Activated CD4-positive, alpha-beta T cell treated with anti-CD3 and anti-CD28 coated beads, Interleukin-2, amount 10 ng/mL, durations not matched to agents 24 days and 14 days (primary cell): ENCODE measurements around the gene STMN3. TPM values are rescaled to one million over a fixed set of nuclear protein-coding genes. Genes with fewer than 3 reads are reported as not detected.
A peak's percentile ranks its signal among the peaks of the same experiment; 100 is the strongest.
"Not testable (repeated sequence)": the region's sequence is repeated elsewhere in the genome, so short reads cannot be mapped to it uniquely, and the experiment has no call there.

Experiments
- DNase-seq: peaks from one replicate; pipeline ENCODE4 v3.0.0; 2022
- H3K27ac Mint-ChIP-seq: one replicate; pipeline ENCODE4 v1.8.0; 2022; ENCODE audit warnings: mild to moderate bottlenecking, mixed read lengths
- H3K27me3 Mint-ChIP-seq: one replicate; pipeline ENCODE4 v1.8.0; 2022; ENCODE audit warnings: mixed read lengths
- H3K36me3 Mint-ChIP-seq: one replicate; pipeline ENCODE4 v1.8.0; 2022; ENCODE audit warnings: low read depth, mild to moderate bottlenecking, mixed read lengths
- H3K4me1 Mint-ChIP-seq: one replicate; pipeline ENCODE4 v1.8.0; 2021; ENCODE audit warnings: mixed read lengths
- H3K4me3 Mint-ChIP-seq: one replicate; pipeline ENCODE4 v1.8.0; 2022; ENCODE audit warnings: mild to moderate bottlenecking, moderate library complexity, mixed read lengths
- H3K9me3 Mint-ChIP-seq: one replicate; pipeline ENCODE4 v1.8.0; 2021; ENCODE audit warnings: mixed read lengths
- intact Hi-C: fragments of 100-400 bp; cut with micrococcal nuclease; formaldehyde crosslinking; loops from one replicate; pipeline ENCODE4 v1.15.1; 2023
- total RNA-seq: library from RNA; stranded (reverse); gene quantifications from 2 replicates; pipeline ENCODE4 v1.2.3, GENCODE V29; 2022

Gene STMN3
- total RNA-seq, 1 donor from 2014 or later, result 10.7 TPM

DNA sequence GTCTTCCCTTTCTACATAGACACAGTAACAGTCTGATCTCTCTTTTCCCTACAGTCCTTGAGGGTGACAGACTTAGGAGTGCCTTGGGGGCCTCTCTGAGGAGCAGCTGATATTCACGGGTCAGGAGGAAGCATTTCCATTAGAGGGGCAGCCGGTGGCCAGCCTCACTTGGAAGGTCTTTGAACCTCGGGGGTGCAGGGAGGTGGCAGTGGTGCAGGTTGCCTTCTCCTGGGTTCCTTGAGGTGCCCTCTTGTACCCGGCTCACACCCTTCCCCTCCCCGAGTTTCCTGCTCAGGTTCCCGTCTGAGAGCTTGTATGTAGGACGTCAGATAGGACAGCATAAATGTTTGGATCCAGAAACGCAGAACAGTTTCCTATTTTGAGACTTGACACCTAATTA lies 7.4 kb upstream of the STMN3 start:
- Mint-ChIP-seq H3K27ac (no peak overlapping the region), H3K36me3 (peaks cover 9% of the 10 kb centered on the region), H3K27me3 (no peaks in the 10 kb centered on the region), H3K9me3 (no peaks in the 10 kb centered on the region), H3K4me1 (peaks cover 22% of the 10 kb centered on the region), H3K4me3 (peak overlapping the region; percentile 8)
- intact Hi-C loops, result no loop called here
- DNase-seq, result no peak

DNA sequence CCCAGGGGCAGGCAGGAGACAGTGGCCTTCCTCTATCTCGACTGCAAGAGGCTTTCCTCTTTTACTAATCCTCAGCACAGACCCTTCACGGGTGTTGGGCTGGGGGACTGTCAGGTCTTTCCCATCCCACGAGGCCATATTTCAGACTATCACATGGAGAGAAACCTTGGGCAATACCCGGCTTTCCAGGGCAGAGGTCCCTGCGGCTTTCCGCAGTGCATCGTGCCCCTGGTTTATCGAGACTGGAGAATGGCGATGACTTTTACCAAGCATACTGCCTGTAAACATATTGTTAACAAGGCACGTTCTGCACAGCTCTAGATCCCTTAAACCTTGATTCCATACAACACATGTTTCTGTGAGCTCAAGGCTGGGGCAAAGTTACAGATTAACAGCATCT lies 7.0 kb upstream of the STMN3 start:
- H3K27me3 Mint-ChIP-seq, H3K36me3 Mint-ChIP-seq, DNase-seq, H3K9me3 Mint-ChIP-seq, H3K27ac Mint-ChIP-seq, intact Hi-C loops: not testable (repeated sequence)
- H3K4me1 Mint-ChIP-seq, result peaks cover 22% of the 10 kb centered on the region
- H3K4me3 Mint-ChIP-seq, result peak overlapping the region; percentile 93

- H3K36me3 Mint-ChIP-seq, result peaks cover 7% of the 10 kb centered on the region
- peaks cover 2% of the 10 kb centered on the region for H3K27me3 Mint-ChIP-seq
- peak overlapping the region; percentile 89 for H3K27ac Mint-ChIP-seq
- H3K4me3 Mint-ChIP-seq, result peak overlapping the region; percentile 93
- intact Hi-C loops, result no loop called here
- DNase-seq, result no peak
- H3K9me3 Mint-ChIP-seq, result no peaks in the 10 kb centered on the region
- H3K4me1 Mint-ChIP-seq, result peaks cover 27% of the 10 kb centered on the region
These were observed 6.1 kb upstream of the STMN3 start for GRCh38 chr20:63659370-63659769.

DNA sequence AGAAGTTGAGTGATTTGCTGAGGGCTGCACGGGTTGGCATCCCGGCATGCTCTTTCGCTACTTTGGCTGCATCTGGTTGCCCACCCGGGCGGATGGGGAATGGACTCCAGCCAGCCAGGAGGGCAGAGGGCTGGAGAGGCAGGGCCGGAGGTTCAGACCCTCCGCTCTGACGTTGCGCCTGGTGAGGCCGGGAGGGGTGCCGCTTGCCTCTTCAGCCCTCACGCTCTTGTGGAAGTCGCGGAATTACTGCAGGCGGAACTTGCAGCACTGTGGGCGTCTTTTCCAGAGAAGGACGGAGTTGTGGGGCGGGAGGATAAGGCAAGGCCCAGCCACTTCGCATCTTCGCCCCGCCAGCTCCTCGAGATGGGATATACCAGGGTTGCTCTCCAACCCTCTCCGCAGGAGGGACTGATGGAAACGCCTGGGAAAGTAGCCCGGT lies 5.5 kb upstream of the STMN3 start:
- DNase-seq, result no peak

DNA sequence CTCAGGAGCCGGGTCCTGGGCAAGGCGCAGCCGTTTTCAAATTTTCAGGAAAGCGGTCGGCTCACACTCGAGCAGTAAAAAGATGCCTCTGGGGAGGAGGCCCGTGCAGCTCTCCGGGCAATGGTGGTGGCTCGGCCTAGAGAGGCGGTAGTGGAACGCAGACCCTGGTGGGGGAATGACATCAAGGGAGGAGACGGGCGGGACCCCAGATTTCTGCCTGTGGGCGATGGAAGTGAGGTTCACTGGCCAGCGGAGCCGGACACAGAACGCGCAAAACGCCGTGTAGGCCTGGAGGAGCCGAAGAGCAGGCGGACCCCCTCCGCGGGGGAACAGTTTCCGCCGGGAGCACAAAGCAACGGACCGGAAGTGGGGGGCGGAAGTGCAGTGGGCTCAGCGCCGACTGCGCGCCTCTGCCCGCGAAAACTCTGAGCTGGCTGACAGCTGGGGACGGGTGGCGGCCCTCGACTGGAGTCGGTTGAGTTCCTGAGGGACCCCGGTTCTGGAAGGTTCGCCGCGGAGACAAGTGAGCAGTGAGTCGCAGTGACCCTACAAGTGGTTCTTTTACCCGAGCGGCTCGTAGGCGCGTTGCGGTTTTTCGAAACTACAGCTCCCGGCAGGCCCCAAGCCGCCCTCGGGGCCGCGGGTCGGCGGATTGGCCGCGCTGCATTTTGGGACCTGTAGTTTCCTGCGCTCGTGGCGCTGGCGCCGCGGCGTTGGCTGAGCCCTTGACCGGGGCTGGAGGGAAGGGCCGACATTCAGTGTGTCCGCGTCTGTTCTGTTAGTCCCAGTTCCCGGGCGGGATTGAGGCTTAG lies 4.9 kb upstream of the STMN3 start, which contains the start of gene RTEL1:
TSS of gene RTEL1 (plus strand) at position 376 of the 812 bp plus-strand sequence. CDS start 1,091 bp downstream, outside the sequence.
- Mint-ChIP-seq H3K36me3 (peaks cover 7% of the 10 kb centered on the region), H3K9me3 (no peaks in the 10 kb centered on the region), H3K27ac (peak within 1 kb of the TSS; percentile 89), H3K27me3 (peaks cover 2% of the 10 kb centered on the region), H3K4me1 (peaks cover 34% of the 10 kb centered on the region), H3K4me3 (peak within 1 kb of the TSS; percentile 93)
- intact Hi-C loops, result loop anchor here (1.0 kb wide), 2 partner anchors 30 to 49 kb away; partner anchors contain the start of gene ARFRP1
- peak; percentile 98 for DNase-seq

More for the DNA sequence above, 5.5 kb upstream of the STMN3 start:
- peak overlapping the region; percentile 89 for H3K27ac Mint-ChIP-seq
- intact Hi-C loops, result loop anchor here (1.0 kb wide), 2 partner anchors 30 to 49 kb away; partner anchors contain the start of gene ARFRP1
- H3K27me3 Mint-ChIP-seq, result peaks cover 2% of the 10 kb centered on the region
- peaks cover 33% of the 10 kb centered on the region for H3K4me1 Mint-ChIP-seq
- peaks cover 7% of the 10 kb centered on the region for H3K36me3 Mint-ChIP-seq
- peak overlapping the region; percentile 93 for H3K4me3 Mint-ChIP-seq
- no peaks in the 10 kb centered on the region for H3K9me3 Mint-ChIP-seq

DNA sequence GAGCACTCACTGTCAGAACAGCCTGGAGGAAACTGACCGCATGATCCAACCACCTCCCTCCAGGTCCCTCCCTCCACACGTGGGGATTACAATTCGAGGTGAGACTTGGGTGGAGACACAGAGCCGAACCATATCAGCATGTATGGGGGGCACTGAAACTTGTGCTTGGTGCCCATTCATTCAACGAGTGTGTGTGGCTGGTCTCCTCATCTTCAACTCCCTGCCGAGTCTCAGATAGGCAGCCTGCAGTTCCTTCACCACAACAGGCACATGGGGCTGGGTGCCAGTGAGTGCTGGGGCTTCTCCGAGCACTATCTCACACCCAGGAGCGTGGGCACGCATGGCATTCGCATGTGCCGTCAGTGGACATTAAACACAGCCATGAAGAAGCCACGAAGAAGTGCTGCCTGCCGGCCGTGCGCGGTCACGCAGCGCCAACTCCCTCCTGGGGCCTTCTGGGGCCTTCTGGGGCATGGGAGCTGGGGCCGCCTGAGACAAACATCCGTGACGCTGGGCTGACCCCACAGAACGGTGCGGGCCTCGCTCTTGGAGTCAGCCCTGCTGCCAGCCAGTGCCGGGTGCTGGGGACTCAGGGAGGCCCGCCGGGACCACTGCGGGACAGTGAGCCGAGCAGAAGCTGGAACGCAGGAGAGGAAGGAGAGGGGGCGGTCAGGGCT lies 4.2 kb upstream of the STMN3 start:
- intact Hi-C loops, result no loop called here
- Mint-ChIP-seq H3K36me3 (peaks cover 6% of the 10 kb centered on the region), H3K4me3 (peak overlapping the region; percentile 93), H3K9me3 (no peaks in the 10 kb centered on the region), H3K4me1 (peaks cover 34% of the 10 kb centered on the region), H3K27ac (peak overlapping the region; percentile 89), H3K27me3 (peaks cover 2% of the 10 kb centered on the region)
- DNase-seq, result no peak

DNA sequence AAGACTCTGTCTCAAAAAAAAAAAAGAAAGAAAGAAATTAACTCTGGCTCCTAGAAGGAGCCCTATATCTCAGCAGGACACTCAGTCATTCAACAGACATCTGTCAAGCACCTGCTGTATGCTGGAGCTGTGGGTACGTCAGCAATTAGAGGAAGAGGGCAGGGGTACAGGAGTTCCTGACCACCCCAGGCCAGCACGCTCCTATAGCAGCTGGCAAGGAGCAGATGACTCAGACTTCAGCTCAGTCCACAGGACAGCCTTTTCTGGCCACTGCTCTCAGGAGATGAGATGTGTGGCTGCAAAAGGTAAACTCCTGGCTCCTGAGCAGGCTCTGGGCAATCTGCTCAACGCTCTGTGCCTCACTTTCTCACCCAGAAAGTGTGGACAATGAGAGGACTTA lies 3.2 kb upstream of the STMN3 start:
- intact Hi-C loops, result no loop called here
- Mint-ChIP-seq H3K4me3 (no peak overlapping the region), H3K27me3 (peaks cover 5% of the 10 kb centered on the region)

DNA sequence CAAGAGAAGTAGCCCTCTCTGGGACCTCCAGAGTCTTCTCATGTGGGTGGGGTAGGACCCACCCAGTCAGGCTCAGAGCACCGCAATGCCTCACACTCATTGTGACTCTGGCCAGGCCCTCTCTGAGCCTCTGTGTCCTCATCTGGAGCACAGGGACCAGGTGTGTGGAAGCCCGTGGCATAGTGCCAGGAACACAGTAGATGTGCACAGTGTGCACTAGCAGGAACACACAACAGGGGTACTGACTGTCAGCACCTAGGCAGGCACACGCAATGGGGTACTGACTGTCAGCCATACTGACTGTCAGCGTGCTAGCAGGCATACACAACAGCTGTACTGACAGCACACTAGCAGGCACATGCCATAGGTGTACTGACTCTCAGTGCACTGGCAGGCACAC lies 2.0 kb upstream of the STMN3 start:
- no peak overlapping the region for H3K27ac Mint-ChIP-seq
- no peak for DNase-seq
- H3K36me3 Mint-ChIP-seq, result peaks cover 3% of the 10 kb centered on the region
- H3K4me3 Mint-ChIP-seq, result no peak overlapping the region
- intact Hi-C loops, result no loop called here
- H3K27me3 Mint-ChIP-seq, result peaks cover 8% of the 10 kb centered on the region
- peaks cover 34% of the 10 kb centered on the region for H3K4me1 Mint-ChIP-seq
- H3K9me3 Mint-ChIP-seq, result no peaks in the 10 kb centered on the region

More for the DNA sequence above, 3.2 kb upstream of the STMN3 start:
- Mint-ChIP-seq H3K9me3 (no peaks in the 10 kb centered on the region), H3K36me3 (peaks cover 6% of the 10 kb centered on the region), H3K4me1 (peaks cover 36% of the 10 kb centered on the region), H3K27ac (no peak overlapping the region)
- DNase-seq, result no peak

DNA sequence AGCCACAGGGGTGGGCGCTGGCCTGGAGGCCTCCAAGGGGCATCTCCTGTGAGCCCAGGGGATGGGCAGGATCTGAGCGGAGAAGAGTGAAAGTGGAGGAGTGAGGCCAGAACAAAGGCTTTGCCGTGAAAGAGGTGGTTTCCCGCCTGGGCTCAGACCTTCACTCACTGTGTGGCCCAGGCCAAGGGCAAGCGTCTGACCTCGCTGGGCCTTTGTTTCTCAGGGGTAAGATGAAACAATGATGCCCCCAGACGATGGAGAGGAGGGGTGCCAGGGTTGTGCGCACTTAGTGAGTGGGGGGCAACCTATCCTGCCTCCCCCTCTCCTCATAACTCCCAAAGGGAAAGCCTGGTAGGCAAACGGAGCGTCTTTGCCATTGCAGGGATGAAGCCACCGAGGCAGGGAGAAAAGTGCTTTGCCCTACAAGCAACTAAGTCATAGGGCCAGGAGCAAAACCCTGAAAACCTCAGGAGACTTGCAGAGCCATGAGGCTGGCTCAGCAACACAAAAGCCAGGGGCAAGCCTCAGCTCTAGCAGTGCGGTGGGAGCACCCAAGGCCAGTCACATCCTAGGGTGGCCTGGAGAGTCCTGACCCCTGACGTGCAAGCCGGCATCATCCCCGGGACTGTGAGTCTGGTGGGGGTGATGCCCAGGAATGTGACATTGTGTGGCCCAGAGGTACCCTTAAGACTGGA lies 897 bp upstream of the STMN3 start:
- Mint-ChIP-seq H3K4me3 (peak overlapping the region; percentile 84), H3K27me3 (peaks cover 8% of the 10 kb centered on the region), H3K36me3 (peaks cover 3% of the 10 kb centered on the region), H3K9me3 (no peaks in the 10 kb centered on the region), H3K27ac (peak overlapping the region; percentile 58), H3K4me1 (peaks cover 22% of the 10 kb centered on the region)
- intact Hi-C loops, result loop anchor here (1.0 kb wide), 2 partner anchors 9 to 27 kb away; partner anchors contain the start of gene GMEB2
- DNase-seq, result no peak

GRCh38 chr20:63652192-63652980 lies 838 bp downstream of the STMN3 start:
- intact Hi-C loops, result no loop called here
- H3K27ac Mint-ChIP-seq, result peak overlapping the region; percentile 37
- H3K9me3 Mint-ChIP-seq, result no peaks in the 10 kb centered on the region
- DNase-seq, result peak; percentile 83
- H3K27me3 Mint-ChIP-seq, result peaks cover 8% of the 10 kb centered on the region
- peaks cover 2% of the 10 kb centered on the region for H3K36me3 Mint-ChIP-seq
- peaks cover 14% of the 10 kb centered on the region for H3K4me1 Mint-ChIP-seq
- H3K4me3 Mint-ChIP-seq, result peak overlapping the region; percentile 83

- peak overlapping the region; percentile 74 for H3K27ac Mint-ChIP-seq
- peaks cover 2% of the 10 kb centered on the region for H3K36me3 Mint-ChIP-seq
- peaks cover 14% of the 10 kb centered on the region for H3K4me1 Mint-ChIP-seq
- peaks cover 8% of the 10 kb centered on the region for H3K27me3 Mint-ChIP-seq
- intact Hi-C loops, result no loop called here
- DNase-seq, result no peak
- no peaks in the 10 kb centered on the region for H3K9me3 Mint-ChIP-seq
- peak overlapping the region; percentile 83 for H3K4me3 Mint-ChIP-seq
These were observed 1.4 kb downstream of the STMN3 start for GRCh38 chr20:63651942-63652191.

DNA sequence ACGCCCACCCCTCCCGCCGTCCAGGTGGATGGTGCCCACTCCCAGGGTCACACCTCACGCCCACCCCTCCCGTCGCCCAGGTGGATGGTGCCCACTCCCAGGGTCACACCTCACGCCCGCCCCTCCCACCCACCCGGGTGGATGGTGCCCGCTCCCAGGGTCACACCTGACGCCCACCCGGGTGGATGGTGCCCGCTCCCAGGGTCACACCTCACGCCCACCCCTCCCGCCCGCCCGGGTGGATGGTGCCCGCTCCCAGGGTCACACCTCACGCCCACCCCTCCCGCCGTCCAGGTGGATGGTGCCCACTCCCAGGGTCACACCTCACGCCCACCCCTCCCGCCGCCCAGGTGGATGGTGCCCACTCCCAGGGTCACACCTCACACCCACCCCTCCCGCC lies 2.7 kb downstream of the STMN3 start:
- H3K27ac Mint-ChIP-seq, H3K9me3 Mint-ChIP-seq, DNase-seq, H3K36me3 Mint-ChIP-seq, H3K27me3 Mint-ChIP-seq, H3K4me3 Mint-ChIP-seq, intact Hi-C loops: not testable (repeated sequence)
- H3K4me1 Mint-ChIP-seq, result peaks cover 14% of the 10 kb centered on the region

DNA sequence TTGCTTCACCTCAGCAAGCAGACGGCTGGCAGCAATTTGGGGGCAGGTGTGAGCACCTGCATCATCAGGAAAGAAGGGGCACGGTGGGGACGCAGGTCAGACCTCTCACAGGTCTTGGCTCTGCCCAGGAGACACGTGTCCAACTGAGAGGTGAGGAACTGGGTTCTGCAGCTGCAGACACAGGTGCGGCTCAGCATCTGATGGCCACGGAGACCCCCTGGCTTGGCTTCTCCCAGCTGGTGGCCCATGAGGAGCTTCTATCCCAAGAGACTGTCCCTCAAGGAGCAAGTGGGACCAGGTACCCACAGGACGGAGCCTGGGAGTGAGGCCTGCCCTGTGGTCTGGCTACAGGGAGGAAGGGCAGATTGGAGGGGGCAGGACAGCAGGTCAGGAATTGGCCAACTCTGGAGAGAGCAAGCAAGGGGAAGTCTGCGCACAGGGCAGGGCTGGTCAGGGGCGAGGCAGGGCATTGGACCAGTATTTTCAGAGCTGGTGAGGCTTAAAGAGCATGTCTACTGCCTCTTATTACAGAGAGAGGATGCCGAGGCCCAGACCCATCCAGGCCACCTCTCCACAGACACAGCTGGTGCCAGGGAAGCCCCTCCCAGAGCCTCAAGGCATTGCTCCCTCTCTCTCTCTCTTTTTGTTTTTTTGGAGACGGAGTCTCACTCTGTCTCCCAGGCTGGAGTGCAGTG lies 4.2 kb downstream of the STMN3 start:
- H3K36me3 Mint-ChIP-seq, result peaks cover 2% of the 10 kb centered on the region
- peaks cover 6% of the 10 kb centered on the region for H3K4me1 Mint-ChIP-seq
- intact Hi-C loops, result no loop called here
- no peak for DNase-seq
- no peak overlapping the region for H3K27ac Mint-ChIP-seq
- H3K27me3 Mint-ChIP-seq, result peaks cover 10% of the 10 kb centered on the region
- H3K9me3 Mint-ChIP-seq, result no peaks in the 10 kb centered on the region
- H3K4me3 Mint-ChIP-seq, result no peak overlapping the region
